Breast epithelium (tissue), 3 donors: ENCODE data around the gene GPR137C.

ENCODE experiments used
- CTCF ChIP-seq, 3 donors: fragments of 450-650 bp; IDR thresholded peaks; one replicate each; pipeline ENCODE4 v1.5.1; 2016 to 2017; ENCODE audit warnings: antibody characterized with exemption in 3 of 3, mild to moderate bottlenecking in 3 of 3, moderate library complexity in 3 of 3
- POLR2A ChIP-seq: fragments of 450-650 bp; IDR thresholded peaks from one replicate; pipeline ENCODE4 v1.6.1; 2016; ENCODE audit warnings: antibody characterized with exemption, mild to moderate bottlenecking, moderate library complexity

DNA sequence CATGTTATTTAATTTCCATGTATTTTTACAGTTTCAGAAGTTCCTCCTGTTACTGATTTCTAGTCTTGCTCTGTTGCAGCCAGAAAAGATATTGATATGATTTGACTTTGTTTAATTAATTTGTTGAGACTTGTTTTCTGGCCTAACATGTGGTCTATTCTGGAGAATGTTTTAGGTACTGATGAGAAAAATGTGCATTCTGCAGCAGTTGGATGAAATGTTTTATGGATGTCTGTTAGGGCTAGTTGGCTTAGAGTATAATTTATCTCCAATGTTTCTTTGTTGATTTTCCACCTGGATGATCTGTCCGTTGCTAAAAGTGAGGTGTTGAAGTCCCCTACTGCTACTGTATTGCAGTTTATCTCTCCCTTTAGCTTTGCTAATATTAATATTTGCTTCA is 54.4 kb downstream of the GPR137C start:
- TF ChIP-seq CTCF (IDR thresholded peaks at IDR 0.05) (no peak), POLR2A (no peak)
